HL-60 (cell line): Measurements from ENCODE around the gene TNKS1BP1.

Experiments
- DNase-seq, 2 experiments: peaks; one replicate each; pipeline ENCODE4 v3.0.0-alpha.2; 2010 to 2020; ENCODE audit warnings: low read depth in 1 of 2, low spot score in 1 of 2
- H3K27ac ChIP-seq: fragments of 250-450 bp; sonication (Bioruptor Pico); replicated peaks from 2 replicates; pipeline ENCODE4 v1.5.1; 2020; ENCODE audit warnings: mild to moderate bottlenecking, moderate library complexity
- H3K27me3 ChIP-seq: fragments of 250-450 bp; sonication (Bioruptor Pico); 2 replicates; pipeline ENCODE4 v1.5.1; 2021; ENCODE audit warnings: mild to moderate bottlenecking, moderate library complexity; ENCODE audit not compliant: insufficient read depth, poor library complexity, severe bottlenecking
- H3K4me3 ChIP-seq: replicated peaks from 2 replicates; pipeline ENCODE4 v1.5.1; 2011; ENCODE audit warnings: mild to moderate bottlenecking, control low read depth, low read length; ENCODE audit not compliant: insufficient read depth
- GABPA ChIP-seq: IDR thresholded peaks from 2 replicates; pipeline ENCODE4 v1.6.1; 2012; ENCODE audit warnings: low read depth
- POLR2AphosphoS5 ChIP-seq: IDR thresholded peaks from 2 replicates; pipeline ENCODE4 v1.6.1; 2012; ENCODE audit warnings: low read depth
- SPI1 ChIP-seq: IDR thresholded peaks from 2 replicates; pipeline ENCODE4 v1.6.1; 2012; ENCODE audit warnings: low read depth, mild to moderate bottlenecking, borderline replicate concordance
- TF ChIP-seq, protein P1 (sequence below): IDR thresholded peaks from 2 replicates; pipeline ENCODE4 v1.6.1; 2012; ENCODE audit warnings: low read depth; ENCODE audit not compliant: insufficient replicate concordance
- TF ChIP-seq, protein P2 (sequence below): IDR thresholded peaks from one replicate; pipeline ENCODE4 v1.5.1; 2011; ENCODE audit warnings: low read length, control low read depth, inconsistent platforms; ENCODE audit not compliant: insufficient read depth

TNKS1BP1 gene

GRCh38 chr11:57330029-57330428 lies 5.3 kb upstream of the TNKS1BP1 start:
- H3K4me3 ChIP-seq: no peak overlapping the region
- no peak for TF ChIP-seq GABPA
- TF ChIP-seq, protein P1, sequence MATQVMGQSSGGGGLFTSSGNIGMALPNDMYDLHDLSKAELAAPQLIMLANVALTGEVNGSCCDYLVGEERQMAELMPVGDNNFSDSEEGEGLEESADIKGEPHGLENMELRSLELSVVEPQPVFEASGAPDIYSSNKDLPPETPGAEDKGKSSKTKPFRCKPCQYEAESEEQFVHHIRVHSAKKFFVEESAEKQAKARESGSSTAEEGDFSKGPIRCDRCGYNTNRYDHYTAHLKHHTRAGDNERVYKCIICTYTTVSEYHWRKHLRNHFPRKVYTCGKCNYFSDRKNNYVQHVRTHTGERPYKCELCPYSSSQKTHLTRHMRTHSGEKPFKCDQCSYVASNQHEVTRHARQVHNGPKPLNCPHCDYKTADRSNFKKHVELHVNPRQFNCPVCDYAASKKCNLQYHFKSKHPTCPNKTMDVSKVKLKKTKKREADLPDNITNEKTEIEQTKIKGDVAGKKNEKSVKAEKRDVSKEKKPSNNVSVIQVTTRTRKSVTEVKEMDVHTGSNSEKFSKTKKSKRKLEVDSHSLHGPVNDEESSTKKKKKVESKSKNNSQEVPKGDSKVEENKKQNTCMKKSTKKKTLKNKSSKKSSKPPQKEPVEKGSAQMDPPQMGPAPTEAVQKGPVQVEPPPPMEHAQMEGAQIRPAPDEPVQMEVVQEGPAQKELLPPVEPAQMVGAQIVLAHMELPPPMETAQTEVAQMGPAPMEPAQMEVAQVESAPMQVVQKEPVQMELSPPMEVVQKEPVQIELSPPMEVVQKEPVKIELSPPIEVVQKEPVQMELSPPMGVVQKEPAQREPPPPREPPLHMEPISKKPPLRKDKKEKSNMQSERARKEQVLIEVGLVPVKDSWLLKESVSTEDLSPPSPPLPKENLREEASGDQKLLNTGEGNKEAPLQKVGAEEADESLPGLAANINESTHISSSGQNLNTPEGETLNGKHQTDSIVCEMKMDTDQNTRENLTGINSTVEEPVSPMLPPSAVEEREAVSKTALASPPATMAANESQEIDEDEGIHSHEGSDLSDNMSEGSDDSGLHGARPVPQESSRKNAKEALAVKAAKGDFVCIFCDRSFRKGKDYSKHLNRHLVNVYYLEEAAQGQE: no peak
- TF ChIP-seq, protein P2, sequence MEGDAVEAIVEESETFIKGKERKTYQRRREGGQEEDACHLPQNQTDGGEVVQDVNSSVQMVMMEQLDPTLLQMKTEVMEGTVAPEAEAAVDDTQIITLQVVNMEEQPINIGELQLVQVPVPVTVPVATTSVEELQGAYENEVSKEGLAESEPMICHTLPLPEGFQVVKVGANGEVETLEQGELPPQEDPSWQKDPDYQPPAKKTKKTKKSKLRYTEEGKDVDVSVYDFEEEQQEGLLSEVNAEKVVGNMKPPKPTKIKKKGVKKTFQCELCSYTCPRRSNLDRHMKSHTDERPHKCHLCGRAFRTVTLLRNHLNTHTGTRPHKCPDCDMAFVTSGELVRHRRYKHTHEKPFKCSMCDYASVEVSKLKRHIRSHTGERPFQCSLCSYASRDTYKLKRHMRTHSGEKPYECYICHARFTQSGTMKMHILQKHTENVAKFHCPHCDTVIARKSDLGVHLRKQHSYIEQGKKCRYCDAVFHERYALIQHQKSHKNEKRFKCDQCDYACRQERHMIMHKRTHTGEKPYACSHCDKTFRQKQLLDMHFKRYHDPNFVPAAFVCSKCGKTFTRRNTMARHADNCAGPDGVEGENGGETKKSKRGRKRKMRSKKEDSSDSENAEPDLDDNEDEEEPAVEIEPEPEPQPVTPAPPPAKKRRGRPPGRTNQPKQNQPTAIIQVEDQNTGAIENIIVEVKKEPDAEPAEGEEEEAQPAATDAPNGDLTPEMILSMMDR: no peak
- TF ChIP-seq POLR2AphosphoS5: no peak
- TF ChIP-seq SPI1: no peak
- no peak overlapping the region for H3K27ac ChIP-seq
- H3K27me3 ChIP-seq: no peaks in the 10 kb centered on the region
- no peak for DNase-seq

DNA sequence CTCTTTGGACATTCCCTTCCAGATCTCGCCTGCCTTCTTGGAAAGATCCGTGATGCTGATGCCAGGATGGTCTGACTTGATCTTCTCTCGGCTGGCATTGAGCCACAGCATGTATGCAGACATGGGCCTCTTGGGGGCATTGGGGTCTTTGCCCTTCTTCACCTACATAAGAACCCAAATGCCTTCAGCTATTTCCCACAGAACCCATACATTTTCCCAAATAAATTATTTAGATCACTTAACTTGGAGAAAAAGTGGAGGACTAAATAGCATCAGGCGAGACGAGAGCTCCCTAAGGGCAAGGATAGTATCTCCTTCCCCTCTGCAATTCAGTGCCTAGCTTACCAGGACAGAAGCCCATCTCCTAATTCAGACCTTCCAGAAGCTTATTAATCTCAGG lies 3.0 kb upstream of the TNKS1BP1 start:
- no peak for DNase-seq
- TF ChIP-seq, protein P1: no peak
- TF ChIP-seq, protein P2: no peak
- TF ChIP-seq SPI1 (no peak), GABPA (no peak), POLR2AphosphoS5 (no peak)
- H3K27me3 ChIP-seq: no peaks in the 10 kb centered on the region
- H3K27ac ChIP-seq: no peak overlapping the region
- H3K4me3 ChIP-seq: no peak overlapping the region

- no peak for TF ChIP-seq GABPA
- TF ChIP-seq, protein P2: no peak
- TF ChIP-seq SPI1: no peak
- TF ChIP-seq, protein P1: no peak
- TF ChIP-seq POLR2AphosphoS5: no peak
- Histone ChIP-seq H3K27ac (peak overlapping the region; percentile 75), H3K4me3 (peak overlapping the region; percentile 64; the same call in 1 of the 2 replicates), H3K27me3 (no peaks in the 10 kb centered on the region)
- DNase-seq: no peak
Observed at GRCh38 chr11:57325735-57326048, 940 bp upstream of the TNKS1BP1 start.
